Ammon's horn (tissue), 1 donor: ENCODE measurements around the gene NMUR1.

Source experiments
- DNase-seq: peaks from one replicate; pipeline ENCODE4 v3.0.0-alpha.2; 2016; ENCODE audit warnings: low spot score

NMUR1 gene

GRCh38 chr2:231483398-231484329, 46.6 kb downstream of the NMUR1 start:
- DNase-seq: no peak

GRCh38 chr2:231482806-231483391, 47.3 kb downstream of the NMUR1 start:
- DNase-seq: peak; percentile 71

- DNase-seq: no peak
These were observed 49.5 kb downstream of the NMUR1 start for GRCh38 chr2:231480781-231481180.

- DNase-seq: no peak
These were observed 50.8 kb downstream of the NMUR1 start for GRCh38 chr2:231479455-231479854.

GRCh38 chr2:231476920-231477319, 53.3 kb downstream of the NMUR1 start:
- DNase-seq: no peak

GRCh38 chr2:231475965-231476364, 54.3 kb downstream of the NMUR1 start:
- DNase-seq: no peak
